DMS153 treated with DMSO at 0.1 percent for 48 hours (cell line): ENCODE data around the gene SLC9A8.
A peak's percentile ranks its signal among the peaks of the same experiment; 100 is the strongest.

Experiments
- DNase-seq: peaks from one replicate; lab custom pipeline; 2025; ENCODE audit not compliant: unreplicated experiment; lab: John Stamatoyannopoulos, UW

Gene SLC9A8

DNA sequence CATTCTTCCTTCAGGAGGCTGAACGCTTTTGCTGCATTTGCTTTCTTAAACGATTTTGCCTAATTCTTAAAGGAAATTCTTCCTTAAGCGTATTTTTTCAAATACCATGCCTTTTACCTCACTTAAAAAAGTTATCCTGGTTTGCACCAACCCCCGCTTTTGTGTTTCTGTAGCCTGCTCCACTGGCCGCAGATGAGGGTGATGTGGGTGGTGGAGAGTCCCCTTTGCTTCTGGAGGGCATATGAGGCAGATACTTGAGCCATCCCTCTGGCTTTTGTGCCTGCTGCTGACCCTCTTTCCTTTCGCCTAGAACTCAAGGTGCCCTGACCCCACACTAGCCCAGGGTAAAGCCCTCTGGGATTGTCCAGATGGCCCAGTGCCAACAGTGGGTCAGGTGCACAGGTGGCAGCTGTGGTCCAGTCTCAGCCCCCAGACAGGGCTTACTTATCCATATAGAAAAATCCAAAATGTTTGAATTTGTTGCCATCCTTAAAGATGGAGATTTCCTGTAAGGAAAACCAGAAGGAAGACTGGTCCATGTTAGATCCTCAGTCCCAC, 58.8 kb downstream of the SLC9A8 start:
- no peak for DNase-seq

DNA sequence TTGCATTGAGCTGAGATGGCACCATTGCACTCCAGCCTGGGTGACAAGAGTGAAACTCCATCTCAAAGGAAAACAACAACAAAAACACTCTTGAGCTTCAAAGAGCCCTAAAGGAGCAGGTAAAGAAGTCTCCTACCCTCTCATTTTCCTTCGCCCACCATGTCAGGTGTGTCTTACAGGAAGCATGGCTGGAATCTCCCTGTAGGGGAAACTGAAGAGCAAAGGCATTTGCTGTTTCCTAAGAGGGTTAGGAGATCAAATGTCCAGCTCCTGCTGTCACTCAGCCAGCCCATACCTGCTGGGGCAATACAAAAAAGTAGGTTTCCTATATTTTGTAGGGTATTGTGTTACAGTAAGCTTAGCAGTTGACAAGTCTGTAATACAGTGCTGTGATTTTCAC, 59.4 kb downstream of the SLC9A8 start:
- no peak for DNase-seq

DNA sequence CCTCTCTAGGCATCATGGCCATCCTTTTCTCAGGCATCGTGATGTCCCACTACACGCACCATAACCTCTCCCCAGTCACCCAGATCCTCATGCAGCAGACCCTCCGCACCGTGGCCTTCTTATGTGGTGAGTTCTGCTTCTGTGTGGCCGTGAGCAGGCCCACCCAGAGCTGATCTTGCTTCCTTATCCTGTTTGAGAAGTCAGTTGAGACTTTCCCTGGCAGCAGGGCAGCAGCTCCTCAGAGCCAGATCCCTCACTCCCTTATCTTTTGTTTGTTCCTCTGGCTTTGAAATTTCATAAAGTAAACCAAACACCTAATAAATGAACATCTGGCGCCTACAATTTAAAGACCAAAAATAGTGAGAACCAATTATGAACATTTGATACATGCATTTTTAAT, 62.1 kb downstream of the SLC9A8 start:
- DNase-seq = no peak

DNA sequence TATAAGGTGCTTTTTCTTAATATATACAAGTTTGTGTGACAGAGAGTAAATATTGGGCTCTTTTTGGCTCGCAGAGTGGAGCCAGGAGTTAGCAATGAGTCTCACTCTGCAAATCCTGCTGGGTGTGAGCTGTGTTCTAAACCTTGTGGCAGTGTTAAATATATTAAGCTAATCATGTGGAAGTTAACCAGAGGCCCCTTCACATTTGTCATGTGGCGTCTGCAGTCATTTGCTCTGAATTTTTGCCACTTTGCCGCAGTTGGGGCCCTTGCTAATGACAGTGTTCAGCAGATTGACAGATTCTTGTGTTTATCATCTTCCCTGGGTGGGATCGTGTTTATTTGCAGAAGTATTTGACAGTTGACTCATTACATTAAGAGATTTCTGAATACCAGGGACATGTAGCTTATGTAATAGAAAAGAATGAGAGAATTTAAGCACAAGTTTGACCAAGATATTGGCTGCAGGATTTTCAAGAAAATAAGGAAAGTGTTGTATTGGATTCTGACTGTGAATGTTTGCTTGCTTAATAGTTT, 64.8 kb downstream of the SLC9A8 start:
- no peak for DNase-seq

DNA sequence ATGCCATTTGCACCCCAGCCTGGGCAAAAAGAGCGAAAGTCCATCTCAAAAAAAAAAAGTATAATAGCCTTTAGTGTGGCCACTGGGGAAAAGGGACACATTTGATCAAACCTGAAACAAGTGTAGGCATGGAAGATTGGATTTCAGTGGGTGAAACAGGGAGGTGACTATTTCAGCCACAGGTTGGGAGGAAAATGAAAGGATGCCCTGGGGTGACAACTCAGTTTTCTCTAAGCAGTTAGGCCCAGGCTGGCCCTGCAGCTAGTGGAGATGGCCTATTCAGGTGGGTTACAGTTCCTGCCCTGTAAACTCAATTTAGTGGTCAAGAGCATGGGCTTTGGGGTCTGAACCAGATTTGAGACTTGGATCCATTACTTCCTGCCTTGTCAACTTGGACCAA, 66.3 kb downstream of the SLC9A8 start:
- DNase-seq = no peak

DNA sequence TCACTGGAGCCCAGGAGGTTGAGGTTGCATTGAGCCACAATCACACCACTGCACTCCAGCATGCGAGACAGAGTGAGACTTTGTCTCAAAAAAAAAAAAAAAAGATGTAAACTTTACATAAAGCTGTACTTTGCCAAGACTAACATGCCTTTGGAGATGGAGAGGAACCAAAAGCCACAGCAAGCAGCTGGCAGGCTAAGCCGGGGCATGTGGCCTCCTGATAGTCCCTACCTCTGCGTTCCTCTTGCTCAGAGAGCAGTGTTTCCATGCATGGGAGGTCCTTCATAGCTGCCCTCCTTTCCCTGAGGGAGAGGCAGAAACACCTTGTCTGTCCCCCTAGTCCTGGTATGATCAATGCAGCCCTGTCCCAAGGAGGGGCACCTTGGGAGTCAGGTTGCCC, 67.5 kb downstream of the SLC9A8 start:
- no peak for DNase-seq

DNA sequence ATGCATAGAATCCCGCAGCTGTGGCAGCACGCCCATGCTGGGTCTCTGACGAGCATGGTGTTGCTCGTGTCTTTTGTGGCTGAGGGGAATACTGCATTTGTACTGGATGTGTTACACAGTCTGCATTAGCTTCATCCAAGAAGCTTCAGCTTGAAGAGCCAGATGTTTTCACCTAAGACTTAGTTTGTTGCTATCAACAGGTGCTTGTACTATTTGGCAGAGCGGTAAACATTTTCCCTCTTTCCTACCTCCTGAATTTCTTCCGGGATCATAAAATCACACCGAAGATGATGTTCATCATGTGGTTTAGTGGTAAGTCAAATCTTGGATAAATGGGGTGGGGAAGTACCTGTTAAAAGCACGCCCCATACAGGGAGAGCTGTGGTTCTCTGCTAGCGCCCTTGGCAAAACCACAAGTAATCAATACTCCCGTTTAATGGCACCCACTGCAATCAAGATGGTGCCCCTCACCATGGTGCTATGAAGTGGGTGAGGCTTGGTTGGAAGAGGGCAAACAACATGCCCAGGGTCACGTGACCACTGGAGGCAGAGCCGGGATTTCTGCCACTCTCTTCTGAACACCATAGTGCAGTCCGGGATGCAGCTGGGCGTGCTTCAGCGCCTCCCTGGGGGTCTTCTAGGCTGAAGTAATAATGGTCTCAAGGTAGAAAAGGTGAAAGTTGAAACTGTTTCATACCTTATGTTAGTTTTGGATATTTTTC, 68.3 kb downstream of the SLC9A8 start:
- no peak for DNase-seq

DNA sequence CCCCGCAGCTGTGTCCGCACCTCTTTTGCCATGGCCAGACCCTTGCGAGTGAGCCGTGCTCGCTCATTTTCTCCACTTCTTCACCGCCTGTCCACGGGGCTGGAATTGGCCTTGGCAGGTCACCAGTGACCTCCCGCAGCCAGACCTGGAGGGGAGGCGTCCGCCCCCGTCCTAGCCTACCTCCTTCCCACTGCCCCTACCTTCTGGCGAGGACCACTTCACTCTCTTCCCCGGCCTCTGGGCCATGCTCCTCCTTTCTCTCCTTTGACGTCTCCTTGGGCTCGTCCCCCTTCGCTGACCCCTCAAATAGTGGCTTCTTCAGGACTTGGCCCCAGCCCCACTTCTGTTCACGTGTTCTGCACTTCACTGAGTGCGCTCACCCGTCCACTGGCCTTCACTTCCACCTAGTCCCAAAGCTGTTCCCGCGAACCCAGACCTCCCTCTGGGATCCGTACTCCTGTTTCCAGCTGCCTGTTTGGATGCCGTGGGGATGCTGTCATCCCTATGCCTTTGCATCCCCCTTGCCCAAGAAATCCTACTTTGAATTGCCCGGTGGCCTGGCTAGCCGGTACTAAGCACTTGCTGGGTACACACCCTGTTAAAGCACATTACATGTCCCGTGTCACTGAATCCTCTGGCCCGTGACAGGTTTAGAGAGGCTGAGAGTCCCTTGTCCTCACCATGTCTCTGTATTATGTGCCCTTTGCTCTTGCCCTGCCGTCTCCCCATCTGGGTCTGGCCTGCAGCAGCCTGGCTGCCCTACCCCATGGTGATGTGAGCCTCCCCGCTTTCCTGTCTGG, 69.7 kb downstream of the SLC9A8 start:
- DNase-seq = no peak

DNA sequence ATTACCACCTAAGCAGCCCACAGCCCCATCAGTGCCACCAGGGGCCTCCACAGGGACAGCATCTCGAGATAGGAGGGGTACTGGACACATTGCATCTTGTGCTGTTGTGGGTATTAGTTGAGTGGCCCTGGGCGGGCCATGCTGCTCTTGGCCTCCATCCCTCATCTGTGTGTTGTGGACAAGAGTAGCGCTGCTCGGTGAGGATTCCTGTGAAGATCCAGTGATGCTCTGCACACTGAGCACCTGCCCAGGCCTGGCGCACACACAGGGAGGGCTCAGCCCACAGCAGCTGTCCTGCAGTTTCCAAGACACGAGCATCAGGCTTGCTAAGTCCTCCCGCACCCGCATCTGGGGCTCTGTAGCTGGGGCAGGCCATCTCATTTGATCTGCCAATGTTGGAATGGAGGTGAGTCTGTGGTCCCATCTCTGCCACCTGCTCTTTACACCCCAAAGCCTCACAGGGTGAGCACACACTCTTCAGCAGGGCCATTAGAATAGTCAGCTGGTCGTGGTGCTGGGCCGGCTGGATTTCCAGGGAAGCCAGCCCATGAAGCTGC, 70.7 kb downstream of the SLC9A8 start:
- DNase-seq = no peak

DNA sequence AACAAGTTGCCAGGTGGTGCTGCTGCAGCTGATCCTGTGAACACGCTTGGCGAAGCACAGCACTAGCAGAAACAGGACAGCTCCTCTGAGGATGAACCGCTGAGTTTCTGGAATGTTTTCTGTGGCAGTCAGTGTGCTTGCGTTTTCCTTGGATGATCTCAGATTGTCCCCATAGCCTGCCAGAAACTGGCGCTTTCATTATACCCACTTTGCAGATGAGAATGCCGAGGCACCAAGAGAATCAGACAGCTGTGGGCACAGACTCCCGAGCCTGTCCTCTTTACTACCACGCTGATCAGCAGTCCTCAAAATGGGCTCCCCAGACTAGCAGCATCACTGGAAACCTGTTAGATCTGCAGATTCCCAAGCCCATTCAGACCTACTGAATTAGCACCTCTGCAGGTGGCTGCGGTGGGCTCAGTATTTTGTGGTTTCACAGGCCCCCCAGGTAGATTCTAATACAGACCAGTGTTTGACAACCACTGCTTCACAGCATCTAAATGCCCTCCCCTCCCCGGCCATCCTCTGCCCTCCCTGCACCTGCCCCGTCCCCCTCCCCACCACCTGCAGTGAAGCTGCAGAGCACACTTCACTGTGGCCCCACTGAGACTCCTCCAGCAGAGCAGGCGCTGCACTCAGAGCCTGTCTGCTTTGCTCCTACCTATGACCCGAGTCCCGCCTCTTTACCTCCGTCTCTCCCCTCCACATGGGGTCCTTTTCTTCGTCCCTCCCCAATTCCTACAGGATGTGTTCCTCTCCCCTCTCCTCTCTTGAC, 73.1 kb downstream of the SLC9A8 start:
- no peak for DNase-seq

DNA sequence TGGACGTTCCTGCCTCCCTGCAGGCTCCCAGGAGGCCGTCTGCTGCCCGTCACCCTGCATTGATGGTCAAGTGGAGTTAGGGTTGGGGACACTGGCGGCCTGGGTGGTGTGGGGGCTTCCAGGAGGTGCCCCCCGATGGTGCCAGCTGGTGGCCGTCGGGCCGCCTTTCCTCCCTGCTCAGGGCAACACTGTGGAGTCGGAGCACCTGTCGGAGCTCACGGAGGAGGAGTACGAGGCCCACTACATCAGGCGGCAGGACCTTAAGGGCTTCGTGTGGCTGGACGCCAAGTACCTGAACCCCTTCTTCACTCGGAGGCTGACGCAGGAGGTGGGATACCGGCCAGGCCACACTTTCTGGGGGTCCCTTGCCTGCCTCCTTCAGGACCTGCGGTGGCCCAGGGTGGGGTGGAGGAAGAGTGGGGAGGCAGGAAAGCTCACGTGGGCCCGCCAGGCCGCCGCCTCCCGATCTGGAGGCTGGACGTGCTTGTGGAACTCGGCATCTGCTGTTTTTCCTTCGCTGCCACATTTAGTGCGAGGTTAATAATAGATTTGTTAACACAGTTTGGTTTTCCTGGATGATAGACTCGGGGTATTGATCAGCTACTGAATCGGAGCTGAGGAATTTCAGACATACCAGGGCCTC, 74.1 kb downstream of the SLC9A8 start:
- DNase-seq = no peak

DNA sequence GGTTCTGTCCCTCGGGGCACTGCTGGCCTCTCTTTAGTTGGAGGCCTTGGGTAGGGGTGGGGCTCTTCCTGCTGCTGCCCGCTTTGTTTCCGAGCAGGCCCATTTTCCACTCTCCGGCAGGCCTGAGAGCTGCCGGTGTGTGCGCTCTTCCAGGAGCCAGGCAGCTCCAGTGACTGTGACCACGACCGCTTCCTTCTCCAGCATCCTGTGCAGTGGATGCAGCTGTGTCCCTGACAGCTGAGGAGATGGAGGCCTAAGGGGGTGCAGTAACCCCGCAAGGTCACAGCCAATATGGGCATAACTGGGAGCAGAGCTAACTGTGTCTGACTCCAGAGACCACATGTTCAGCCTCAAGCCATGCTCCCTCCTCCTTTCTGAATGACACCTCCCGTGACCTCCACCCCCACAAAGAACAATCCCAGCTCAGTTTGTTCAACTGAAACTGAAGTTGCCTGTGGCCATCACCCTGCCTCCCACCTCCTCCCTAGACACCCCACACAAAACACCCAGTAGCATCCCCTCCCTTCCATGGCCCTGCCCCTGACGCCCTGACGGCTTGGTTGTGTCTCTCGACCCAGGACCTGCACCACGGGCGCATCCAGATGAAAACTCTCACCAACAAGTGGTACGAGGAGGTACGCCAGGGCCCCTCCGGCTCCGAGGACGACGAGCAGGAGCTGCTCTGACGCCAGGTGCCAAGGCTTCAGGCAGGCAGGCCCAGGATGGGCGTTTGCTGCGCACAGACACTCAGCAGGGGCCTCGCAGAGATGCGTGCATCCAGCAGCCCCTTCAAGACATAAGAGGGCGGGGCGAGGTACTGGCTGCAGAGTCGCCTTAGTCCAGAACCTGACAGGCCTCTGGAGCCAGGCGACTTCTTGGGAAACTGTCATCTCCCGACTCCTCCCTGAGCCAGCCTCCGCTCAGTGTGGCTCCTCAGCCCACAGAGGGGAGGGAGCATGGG, 74.9 kb downstream of the SLC9A8 start:
- no peak for DNase-seq

DNA sequence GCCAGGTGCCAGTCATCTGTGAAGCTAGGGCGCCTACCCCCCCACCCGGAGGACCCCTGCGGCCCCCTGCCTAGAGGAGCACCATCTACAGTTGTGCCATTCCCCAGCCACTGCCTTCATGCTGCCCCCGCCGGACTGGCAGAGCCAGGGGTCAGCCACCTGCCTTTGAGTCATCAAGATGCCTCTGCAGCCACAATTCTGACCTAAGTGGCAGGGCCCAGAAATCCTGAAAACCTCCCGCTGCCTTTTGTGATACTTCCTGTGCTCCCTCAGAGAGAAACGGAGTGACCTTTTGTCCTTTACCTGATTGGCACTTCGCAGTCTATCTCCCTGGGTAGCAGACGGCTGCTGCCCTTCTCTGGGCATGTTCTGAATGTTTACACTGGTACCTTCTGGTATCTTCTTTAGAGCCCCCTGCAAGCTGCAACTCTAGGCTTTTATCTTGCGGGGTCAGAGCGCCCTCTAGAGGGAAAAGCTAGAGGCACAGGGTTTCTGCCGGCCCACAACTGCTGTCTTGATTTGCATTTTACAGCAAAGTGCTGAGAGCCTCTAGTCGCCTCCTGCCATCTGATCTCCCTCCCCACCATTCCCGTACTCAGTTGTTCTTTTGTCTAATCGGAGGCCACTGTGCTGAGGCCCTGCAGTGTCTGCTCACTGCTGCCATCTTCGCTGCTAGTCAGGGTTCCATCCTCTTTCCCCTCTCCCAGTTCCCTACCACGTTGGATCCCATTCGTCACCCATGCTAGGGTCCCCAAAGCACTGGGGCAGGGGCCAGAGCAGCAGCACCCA, 75.8 kb downstream of the SLC9A8 start:
- DNase-seq = peak; percentile 36

DNA sequence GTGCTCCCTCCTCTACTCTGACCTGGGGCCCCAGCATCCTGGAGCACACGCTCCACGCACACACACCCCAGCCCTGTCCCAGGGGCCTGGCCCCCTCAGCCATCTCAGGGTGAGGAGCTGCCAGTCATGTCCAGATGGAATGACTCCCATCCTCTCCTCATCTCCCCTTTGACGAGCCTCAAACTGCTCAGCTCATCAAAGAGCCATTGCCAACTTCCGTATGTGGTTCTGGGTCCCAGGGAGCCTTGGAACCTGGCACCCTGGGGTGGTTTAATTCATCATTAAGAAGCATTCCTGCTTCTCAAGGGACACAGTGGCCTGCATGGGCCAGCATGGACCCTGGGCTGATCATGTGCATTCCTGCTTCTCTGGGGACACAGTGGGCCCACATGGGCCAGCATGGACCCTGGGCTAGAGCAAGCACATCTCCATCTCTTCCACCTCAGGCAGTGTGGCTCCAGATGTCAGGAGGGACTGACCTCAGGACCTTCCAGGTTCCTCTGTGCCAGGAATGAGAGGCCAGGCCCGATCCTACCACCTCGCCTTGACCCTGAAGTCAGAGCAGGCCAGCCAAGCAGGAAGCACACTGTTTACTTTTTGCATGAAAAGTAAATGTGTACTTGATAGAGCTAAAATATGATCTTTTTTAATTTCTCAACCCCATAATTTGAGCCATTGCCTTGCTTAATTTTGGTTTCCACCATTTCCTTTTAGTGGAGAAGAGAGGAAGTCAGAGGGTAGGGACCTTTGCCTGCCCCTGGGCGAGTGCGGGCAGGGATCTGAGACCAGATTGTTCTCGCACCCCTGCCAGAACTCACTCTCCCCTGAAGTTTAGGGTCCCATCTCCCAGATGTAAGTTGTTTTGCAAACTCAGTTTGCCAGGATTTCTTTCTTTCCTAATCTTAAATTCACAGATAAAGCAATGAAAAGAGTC, 76.6 kb downstream of the SLC9A8 start:
- DNase-seq = no peak

DNA sequence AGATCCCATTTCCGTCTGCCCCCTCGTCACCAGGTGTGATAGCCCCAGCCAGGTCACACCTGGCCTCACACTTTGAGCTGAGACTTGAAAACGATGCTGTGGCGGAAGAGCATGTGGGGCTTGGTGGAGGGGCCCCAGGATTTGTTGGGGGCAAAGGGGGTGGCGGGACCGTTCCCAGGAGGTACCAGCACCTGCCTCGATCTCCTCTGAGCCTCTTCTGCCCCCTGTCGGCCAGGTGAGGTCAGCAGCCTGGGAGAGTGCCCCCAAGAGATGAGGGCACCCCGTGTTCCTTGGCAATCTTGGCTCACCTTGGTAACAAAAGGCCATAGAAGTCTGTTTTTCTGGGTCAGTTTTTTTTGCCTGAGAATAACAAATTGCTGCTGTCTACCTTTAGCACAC, 77.3 kb downstream of the SLC9A8 start:
- no peak for DNase-seq

DNA sequence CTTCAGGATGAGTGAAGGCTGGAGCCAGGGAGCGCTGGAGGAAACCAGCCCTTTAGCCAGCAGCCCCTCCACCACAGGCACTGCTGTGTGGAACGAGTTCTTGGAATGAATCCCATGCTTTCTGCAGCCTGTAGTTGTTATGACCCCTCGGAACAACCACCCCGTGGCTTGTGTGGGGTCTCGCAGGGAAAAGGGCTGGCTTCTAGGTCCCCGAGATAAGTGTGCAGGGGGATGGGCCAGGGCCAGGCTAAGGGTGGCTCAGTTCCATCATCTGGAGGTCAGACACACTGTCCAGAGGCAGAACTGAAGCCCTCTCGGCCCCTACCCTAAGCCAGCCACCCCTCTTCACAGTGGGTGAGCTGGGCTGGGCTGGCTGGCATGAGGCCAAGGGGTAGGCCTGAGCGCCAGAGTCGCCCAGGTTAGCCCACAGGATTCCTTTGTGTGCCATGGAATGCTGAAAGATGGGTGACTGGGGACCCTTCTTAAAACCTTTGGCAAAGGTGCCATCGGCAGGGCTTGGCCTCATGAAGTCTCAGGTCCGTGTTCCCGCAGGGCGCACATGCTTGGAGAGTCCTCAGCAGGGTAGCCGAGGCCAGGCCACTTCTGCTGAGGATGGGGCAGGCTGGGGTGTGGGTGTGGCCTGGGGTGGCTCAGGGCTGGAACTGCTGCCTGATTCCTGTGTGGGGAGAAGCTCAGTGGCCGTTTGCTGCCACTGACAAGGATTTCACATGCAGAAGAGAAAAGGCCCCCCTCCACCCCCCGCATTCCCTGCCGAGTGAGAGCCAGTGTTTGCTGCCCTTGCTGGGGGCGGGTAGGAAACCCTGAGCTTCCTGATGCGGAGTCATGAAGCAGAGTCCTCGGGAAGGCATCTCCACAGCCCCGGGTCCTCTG, 78.1 kb downstream of the SLC9A8 start:
- no peak for DNase-seq
